Body of pancreas (tissue), 4 donors: ENCODE measurements around the gene SPATA2. TPM values are rescaled to one million over a fixed set of nuclear protein-coding genes. Genes with fewer than 3 reads are reported as not detected.

Source experiments
- ATAC-seq: fragments of 150-250 bp; one replicate; pipeline ENCODE4 v1.9.1; 2016
- DNase-seq, 4 donors: peaks; one replicate each; pipeline ENCODE4 v3.0.0-alpha.2; 2019
- H3K27ac ChIP-seq, 4 donors: fragments of 200-600 bp; sonication (generic); 1 replicate in 3 of 4; 2 replicates in 1 of 4; pipeline versions ENCODE4 v1.5.1 to v1.6.1; 2016 to 2019; ENCODE audit warnings: mild to moderate bottlenecking in 1 of 4, mixed read lengths in 1 of 4, moderate library complexity in 1 of 4
- H3K27me3 ChIP-seq, 2 donors: fragments of 200-600 bp; sonication (generic); one replicate each; pipeline ENCODE4 v1.6.0; 2016; ENCODE audit warnings: mild to moderate bottlenecking in 1 of 2
- H3K36me3 ChIP-seq, 2 donors: fragments of 200-600 bp; sonication (generic); replicated peaks in 1 of 2; 2 replicates each; pipeline ENCODE4 v1.5.1; 2016; ENCODE audit warnings: low read depth in 2 of 2; ENCODE audit not compliant: insufficient read depth in 1 of 2
- H3K4me1 ChIP-seq: fragments of 200-600 bp; sonication (generic); one replicate; pipeline ENCODE4 v1.6.0; 2016
- H3K4me3 ChIP-seq, 2 donors: fragments of 200-600 bp; sonication (generic); 1 replicate in 1 of 2; 2 replicates in 1 of 2; pipeline ENCODE4 v1.5.1; 2016 to 2019
- H3K9me3 ChIP-seq, 3 donors: fragments of 200-600 bp; sonication (generic); 1 replicate in 2 of 3; 2 replicates in 1 of 3; pipeline ENCODE4 v1.5.1; 2016
- POLR2A ChIP-seq, 3 donors: fragments of 450-650 bp; IDR thresholded peaks; one replicate each; pipeline ENCODE4 v1.6.1; 2016; ENCODE audit warnings: antibody characterized with exemption in 3 of 3, mild to moderate bottlenecking in 2 of 3
- WGBS, 2 donors: methylation state at CpG; one replicate each; pipeline ENCODE4 v1.1.5; 2017; 5-methylcytosine and 5-hydroxymethylcytosine counted together
- intact Hi-C: fragments of 100-400 bp; cut with DNase I; formaldehyde crosslinking; loops from one replicate; pipeline ENCODE4 v1.15.1; 2023
- total RNA-seq, 2 donors: library from RNA; depleted of rRNA; stranded (reverse); fragments of >200 nt; gene quantifications; one replicate each; pipeline ENCODE4 v1.1.0, GENCODE V29; 2016
- TF ChIP-seq, protein P1 (sequence below), 7 experiments: fragments of 450-650 bp in 4 of 7; fragments of 200-600 bp in 3 of 7; sonication (generic) in 3 of 7; IDR thresholded peaks; one replicate each; pipeline ENCODE4 v1.5.1; 2016 to 2019; ENCODE audit warnings: antibody characterized with exemption in 7 of 7

SPATA2 gene
- total RNA-seq, 2 donors from 2014 or later: 3.9 to 7.3 TPM

DNA sequence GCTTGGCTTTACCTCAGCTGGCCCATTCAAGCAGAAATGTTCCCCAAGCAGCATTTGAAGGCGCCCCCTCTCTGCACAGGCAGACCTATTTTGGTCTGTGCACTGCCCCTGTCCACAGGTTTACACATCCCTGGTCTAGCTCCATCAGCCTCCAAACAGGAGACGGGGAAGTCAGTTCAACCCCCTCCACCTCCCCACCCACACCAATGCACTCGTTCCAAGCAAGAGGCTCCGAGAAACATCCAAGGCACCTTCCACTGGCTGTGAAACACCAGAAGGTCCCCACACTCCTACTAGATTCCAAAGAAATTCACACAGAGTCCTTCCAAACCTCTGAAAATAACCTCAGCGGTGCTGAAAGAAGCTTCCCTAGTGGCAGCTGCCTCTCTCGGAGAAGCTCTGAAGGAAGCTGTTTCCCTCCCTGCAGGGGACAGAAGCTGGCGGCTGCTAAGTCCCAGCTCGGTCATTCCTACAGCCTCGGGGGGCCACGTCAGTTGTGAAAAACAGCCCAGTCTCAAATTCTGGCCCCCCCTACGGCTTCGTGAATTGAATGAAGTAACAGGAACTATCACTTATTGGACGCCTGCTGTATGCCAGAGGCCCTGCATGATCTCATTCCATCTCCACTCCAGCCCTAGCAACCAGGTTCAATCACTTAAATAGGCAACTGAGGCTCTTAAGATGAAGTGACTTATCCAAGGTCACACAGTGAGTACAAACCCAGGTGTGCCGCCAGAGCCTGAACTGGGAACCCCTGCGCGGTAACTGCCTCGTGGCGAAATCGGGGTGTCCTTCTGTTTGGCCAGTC is 815 bp downstream of the SPATA2 start:
- DNase-seq (peak; percentile 61 to 68 (median 65)), ATAC-seq (peak; percentile 49)
- TF ChIP-seq, protein P1, sequence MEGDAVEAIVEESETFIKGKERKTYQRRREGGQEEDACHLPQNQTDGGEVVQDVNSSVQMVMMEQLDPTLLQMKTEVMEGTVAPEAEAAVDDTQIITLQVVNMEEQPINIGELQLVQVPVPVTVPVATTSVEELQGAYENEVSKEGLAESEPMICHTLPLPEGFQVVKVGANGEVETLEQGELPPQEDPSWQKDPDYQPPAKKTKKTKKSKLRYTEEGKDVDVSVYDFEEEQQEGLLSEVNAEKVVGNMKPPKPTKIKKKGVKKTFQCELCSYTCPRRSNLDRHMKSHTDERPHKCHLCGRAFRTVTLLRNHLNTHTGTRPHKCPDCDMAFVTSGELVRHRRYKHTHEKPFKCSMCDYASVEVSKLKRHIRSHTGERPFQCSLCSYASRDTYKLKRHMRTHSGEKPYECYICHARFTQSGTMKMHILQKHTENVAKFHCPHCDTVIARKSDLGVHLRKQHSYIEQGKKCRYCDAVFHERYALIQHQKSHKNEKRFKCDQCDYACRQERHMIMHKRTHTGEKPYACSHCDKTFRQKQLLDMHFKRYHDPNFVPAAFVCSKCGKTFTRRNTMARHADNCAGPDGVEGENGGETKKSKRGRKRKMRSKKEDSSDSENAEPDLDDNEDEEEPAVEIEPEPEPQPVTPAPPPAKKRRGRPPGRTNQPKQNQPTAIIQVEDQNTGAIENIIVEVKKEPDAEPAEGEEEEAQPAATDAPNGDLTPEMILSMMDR (IDR thresholded peaks at IDR 0.05): no peak
- TF ChIP-seq POLR2A (IDR thresholded peaks at IDR 0.05): peak in 1 of 3 donors; percentile 59
- H3K27me3 ChIP-seq: no peaks in the 10 kb centered on the region
- H3K36me3 ChIP-seq: no peaks in the 10 kb centered on the region
- peaks cover 52% of the 10 kb centered on the region for H3K4me1 ChIP-seq
- intact Hi-C loops: no loop called here
- H3K27ac ChIP-seq: peak overlapping the region; percentile 96 to 99 (median 97)
- H3K4me3 ChIP-seq: peak overlapping the region; percentile 86 to 99
- WGBS, 2 donors: 3 to 5% methylated on average over 10 to 19 of the region's 19 CpGs
- no peaks in the 10 kb centered on the region for H3K9me3 ChIP-seq

DNA sequence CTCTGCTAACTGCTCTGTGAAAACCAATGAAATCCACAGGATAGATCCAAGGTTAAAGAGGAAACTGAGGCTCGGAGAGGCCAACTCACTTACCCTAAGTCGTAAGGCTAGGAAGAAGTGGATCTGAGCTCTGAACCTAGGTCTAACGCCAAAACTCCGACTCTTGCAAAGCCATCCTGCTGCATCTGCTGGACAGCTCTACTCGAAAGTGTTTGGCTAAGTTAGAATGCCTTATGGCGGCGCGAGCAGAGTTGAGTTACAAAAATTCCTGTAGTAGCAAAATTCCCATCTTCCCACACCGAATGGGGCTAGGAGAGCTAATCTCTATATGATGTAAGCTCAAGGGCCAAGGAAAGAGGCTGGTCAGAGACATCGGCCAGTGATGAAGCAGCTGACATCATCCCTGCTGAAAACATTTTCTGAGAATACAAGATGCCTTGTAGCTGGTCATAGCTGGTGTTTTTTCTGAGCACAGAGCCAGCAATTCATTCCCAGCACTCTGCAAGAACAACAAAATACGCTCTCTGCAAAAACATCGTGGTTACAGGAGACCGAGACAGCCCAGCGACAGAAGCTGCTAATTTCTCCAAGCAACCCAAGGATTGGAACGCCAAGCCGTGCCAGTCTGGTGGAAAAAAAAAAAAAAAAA is 1.8 kb downstream of the SPATA2 start:
- H3K4me3 ChIP-seq: no peak overlapping the region
- no peak for DNase-seq
- no peak for ATAC-seq
- H3K9me3 ChIP-seq: no peaks in the 10 kb centered on the region
- 59 to 62% methylated on average over 16 of the region's 16 CpGs for WGBS, 2 donors
- no peaks in the 10 kb centered on the region for H3K27me3 ChIP-seq
- intact Hi-C loops: no loop called here
- H3K36me3 ChIP-seq: peaks cover 0 to 3% of the 10 kb centered on the region in 2 donors
- no peak overlapping the region for H3K27ac ChIP-seq
- no peak for TF ChIP-seq POLR2A (IDR thresholded peaks at IDR 0.05)
- TF ChIP-seq, protein P1 (IDR thresholded peaks at IDR 0.05): no peak
- peaks cover 58% of the 10 kb centered on the region for H3K4me1 ChIP-seq

DNA sequence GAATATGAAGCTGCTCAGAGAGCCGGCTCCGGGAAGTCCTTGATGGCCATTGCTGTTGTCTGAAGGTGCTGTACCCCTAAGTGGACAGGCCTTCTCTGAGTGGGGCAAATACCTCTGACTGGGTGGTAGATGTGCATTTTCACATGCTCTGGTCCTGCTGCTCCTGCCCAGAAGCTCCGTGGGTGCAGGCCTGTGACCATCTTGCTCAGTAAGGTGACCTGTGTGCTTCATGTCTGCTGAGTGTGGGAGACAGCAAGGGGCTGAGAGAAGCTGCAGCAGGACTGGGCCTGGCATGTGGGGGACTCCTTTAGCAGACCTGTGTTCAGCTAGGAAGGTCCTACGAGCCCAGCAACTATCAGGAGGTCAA is 5.0 kb downstream of the SPATA2 start:
- no peak overlapping the region for H3K4me3 ChIP-seq
- H3K27me3 ChIP-seq: no peaks in the 10 kb centered on the region
- peaks cover 14 to 20% of the 10 kb centered on the region in 2 donors for H3K36me3 ChIP-seq
- H3K27ac ChIP-seq: peak overlapping the region in 3 of 4 donors; percentile 21 to 46 (median 33)
- intact Hi-C loops: no loop called here
- no peak for TF ChIP-seq POLR2A (IDR thresholded peaks at IDR 0.05)
- TF ChIP-seq, protein P1 (IDR thresholded peaks at IDR 0.05): no peak
- H3K9me3 ChIP-seq: no peaks in the 10 kb centered on the region
- WGBS, 2 donors: 41 to 83% methylated on average over 3 to 4 of the region's 4 CpGs
- H3K4me1 ChIP-seq: peaks cover 43% of the 10 kb centered on the region
- DNase-seq (no peak), ATAC-seq (no peak)

DNA sequence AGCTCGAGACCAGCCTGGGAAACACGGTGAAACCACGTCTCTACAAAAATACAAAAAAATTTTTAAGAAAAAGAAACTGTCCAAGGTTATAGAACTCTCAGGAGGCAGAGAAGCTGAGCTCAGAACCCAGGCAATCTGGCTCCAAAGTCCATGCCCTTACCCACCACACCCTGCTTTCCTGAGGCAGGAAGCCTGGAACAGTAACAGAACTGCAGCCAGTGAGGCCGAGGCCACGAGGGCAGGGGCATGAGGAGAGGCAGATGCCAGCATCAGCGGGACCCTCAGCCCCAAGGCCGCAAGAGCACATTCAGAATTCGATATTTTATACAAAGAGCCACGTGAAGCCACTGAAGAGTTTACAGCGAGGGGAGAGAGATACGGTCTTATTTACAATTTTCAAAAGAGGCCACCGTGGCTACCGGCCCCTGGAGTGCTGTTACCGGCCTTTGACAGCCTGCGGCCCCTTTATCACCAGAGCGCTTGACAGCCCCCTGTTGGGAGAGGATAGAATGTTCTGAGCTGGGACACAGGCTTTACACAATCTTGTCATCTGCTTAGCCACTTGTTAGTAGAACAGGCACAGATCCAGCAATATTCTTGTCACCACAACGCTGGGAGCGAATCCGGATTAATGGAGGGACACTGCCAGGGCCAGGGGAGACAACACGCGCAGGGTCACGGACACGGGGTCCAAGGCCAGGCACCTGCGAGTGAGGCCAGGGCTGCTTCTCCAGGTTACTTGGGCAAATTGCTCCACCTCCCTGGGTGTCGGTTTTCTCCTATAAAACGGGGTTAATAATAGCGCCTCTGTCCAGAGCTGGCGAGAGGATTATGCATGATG is 5.6 kb downstream of the SPATA2 start:
- intact Hi-C loops: no loop called here
- Histone ChIP-seq H3K4me1 (peaks cover 43% of the 10 kb centered on the region), H3K9me3 (no peaks in the 10 kb centered on the region), H3K27ac (peak overlapping the region in 3 of 4 donors; percentile 21 to 46 (median 33)), H3K36me3 (peaks cover 19 to 24% of the 10 kb centered on the region in 2 donors), H3K27me3 (no peaks in the 10 kb centered on the region), H3K4me3 (no peak overlapping the region)
- peak in 3 of 4 donors; percentile 48 to 56 (median 52) for DNase-seq
- TF ChIP-seq POLR2A (IDR thresholded peaks at IDR 0.05): no peak
- TF ChIP-seq, protein P1 (IDR thresholded peaks at IDR 0.05): peak in 4 of 7 experiments; percentile 18 to 41 (median 36)
- 35 to 50% methylated on average over 26 to 28 of the region's 28 CpGs for WGBS, 2 donors
- ATAC-seq: peak; percentile 39
